Measurements from ENCODE around the gene GNB1L. TPM values are rescaled to one million over a fixed set of nuclear protein-coding genes. Genes with fewer than 3 reads are reported as not detected.
"Not testable (repeated sequence)": the region's sequence is repeated elsewhere in the genome, so short reads cannot be mapped to it uniquely, and the experiment has no call there.

Gene GNB1L
- total and polyA plus RNA-seq, 5 donors from 2014 or later = 8.2 to 29.8 (median 15.2) TPM

DNA sequence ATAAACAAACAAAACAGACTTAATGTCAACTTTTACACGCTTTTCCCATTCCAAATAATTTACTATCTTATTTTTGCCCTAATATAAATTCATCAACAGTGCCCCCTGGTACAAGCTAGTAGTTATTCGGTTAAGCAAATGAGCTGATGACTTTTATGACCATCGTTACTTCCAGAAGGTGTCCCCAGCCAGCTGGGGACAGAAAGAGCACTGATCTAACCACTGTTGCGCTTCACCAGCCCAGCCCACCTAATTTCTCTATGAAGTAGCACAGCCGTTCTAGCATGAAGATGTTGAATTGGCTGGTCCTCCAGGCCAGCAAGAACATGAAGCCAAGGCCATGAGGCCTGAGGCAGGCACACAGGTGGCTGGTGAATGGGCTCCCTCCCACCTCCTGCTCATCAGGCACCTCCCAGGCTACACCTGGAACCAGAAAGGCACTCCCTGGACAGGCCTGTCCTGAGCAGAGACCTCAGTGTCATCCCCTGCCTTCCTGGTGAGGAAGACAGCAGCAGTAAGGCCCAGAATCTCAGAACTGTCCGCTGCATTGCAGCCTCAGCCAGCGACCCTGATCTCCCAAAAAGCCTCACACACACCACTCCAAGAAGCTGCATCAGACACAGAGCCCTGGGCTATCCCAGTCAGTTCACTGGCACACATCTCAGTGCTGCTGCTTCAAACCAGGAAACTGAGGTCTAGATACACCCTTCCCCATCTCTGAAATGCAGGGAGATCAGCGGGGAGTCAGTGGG is 12.9 kb downstream of the GNB1L start:
- H3K4me1 ChIP-seq (ENCODE audit: control insufficient read depth, insufficient read depth, low read length, poor library complexity, severe bottlenecking) = peaks cover 18% of the 10 kb centered on the region
- H3K4me3 Mint-ChIP-seq = peak overlapping the region in 1 of 4 donors; percentile 19
- peaks cover 5 to 49% (median 18%) of the 10 kb centered on the region in 4 donors for H3K4me1 Mint-ChIP-seq
- peak overlapping the region in 1 of 3 donors; percentile 38 for H3K27ac Mint-ChIP-seq
- no peaks in the 10 kb centered on the region for H3K9me3 ChIP-seq (ENCODE audit: control insufficient read depth in 2 of 2, low read length in 2 of 2)
- peaks cover 0 to 1% (median 0%) of the 10 kb centered on the region in 7 donors for H3K9me3 Mint-ChIP-seq
- H3K27me3 ChIP-seq (ENCODE audit: control insufficient read depth, insufficient read depth, low read length) = no peaks in the 10 kb centered on the region
- no peaks in the 10 kb centered on the region for H3K36me3 Mint-ChIP-seq
- H3K36me3 ChIP-seq (ENCODE audit: control insufficient read depth, insufficient read depth, low read length) = peaks cover 3% of the 10 kb centered on the region
- DNase-seq = no peak
- H3K4me3 ChIP-seq (ENCODE audit: low read depth, low read length) = no peak overlapping the region
- H3K27ac ChIP-seq (ENCODE audit: insufficient read depth, low read length, poor library complexity, severe bottlenecking) = no peak overlapping the region
- no peak for ATAC-seq (ENCODE audit: low read depth in 2 of 2)
- no peaks in the 10 kb centered on the region for H3K27me3 Mint-ChIP-seq

DNA sequence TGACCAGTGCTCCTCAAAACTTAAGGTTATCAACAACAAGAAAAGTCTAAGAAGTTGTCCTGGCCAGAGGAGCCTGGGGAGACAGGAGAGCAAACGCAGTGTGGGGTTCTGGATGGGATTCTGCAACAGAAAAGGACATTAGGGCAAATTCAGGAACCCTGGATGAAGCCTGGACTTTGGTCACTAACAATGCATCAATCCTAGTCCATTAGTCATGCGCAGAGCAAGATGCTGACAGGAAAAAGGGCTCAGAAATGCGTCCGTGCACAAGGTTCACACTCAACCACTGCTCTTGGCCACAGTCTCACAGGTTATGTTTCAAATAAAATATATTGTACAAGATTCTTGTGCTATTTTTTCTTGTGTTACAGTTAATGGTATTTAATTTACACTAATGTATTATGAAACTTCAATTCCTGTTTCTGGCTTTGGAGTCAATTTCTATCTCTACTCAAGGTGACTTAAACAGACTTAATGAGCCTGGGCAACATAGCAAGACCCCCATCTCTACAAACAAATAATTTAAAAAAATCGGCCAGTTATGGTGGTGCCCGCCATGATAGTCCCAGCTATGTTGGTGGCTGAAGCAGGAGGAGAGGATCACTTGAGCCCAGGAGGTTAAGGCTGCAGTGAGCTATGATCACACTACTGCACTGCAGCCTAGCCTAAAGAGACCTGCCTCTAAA is 13.6 kb downstream of the GNB1L start:
- Mint-ChIP-seq H3K4me1 (peaks cover 11 to 47% (median 22%) of the 10 kb centered on the region in 4 donors), H3K27ac (peak overlapping the region in 2 of 3 donors; percentile 38 to 41), H3K36me3 (no peaks in the 10 kb centered on the region), H3K27me3 (no peaks in the 10 kb centered on the region), H3K4me3 (no peak overlapping the region), H3K9me3 (peaks cover 0 to 1% (median 0%) of the 10 kb centered on the region in 7 donors)
- ATAC-seq (ENCODE audit: low read depth in 2 of 2) = no peak
- H3K4me3 ChIP-seq (ENCODE audit: low read depth, low read length) = no peak overlapping the region
- H3K27ac ChIP-seq (ENCODE audit: insufficient read depth, low read length, poor library complexity, severe bottlenecking) = no peak overlapping the region
- H3K36me3 ChIP-seq (ENCODE audit: control insufficient read depth, insufficient read depth, low read length) = peaks cover 3% of the 10 kb centered on the region
- no peaks in the 10 kb centered on the region for H3K9me3 ChIP-seq (ENCODE audit: control insufficient read depth in 2 of 2, low read length in 2 of 2)
- no peak for DNase-seq
- H3K27me3 ChIP-seq (ENCODE audit: control insufficient read depth, insufficient read depth, low read length) = no peaks in the 10 kb centered on the region
- peaks cover 18% of the 10 kb centered on the region for H3K4me1 ChIP-seq (ENCODE audit: control insufficient read depth, insufficient read depth, low read length, poor library complexity, severe bottlenecking)

DNA sequence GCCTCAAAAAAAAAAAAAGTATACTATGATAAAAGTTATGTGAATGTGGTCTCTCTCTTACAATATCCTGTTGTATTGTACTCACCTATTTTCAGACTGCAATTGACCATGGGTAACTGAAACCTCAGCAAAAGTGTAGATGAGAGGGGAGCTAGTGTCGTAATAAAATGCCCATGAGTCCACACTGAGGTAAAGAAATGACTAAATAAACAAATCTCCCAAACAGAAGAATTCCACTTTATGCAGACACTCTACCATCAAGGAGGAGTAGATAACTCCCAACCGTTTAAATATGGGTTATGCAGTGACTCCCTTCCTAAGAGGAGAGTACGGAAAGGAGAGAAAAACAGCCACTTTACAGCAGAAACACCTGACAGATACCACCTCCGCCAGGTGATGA is 14.6 kb downstream of the GNB1L start:
- Mint-ChIP-seq H3K4me3 (no peak overlapping the region), H3K36me3 (no peaks in the 10 kb centered on the region), H3K27ac (peak overlapping the region in 1 of 3 donors; percentile 41), H3K4me1 (peaks cover 17 to 45% (median 24%) of the 10 kb centered on the region in 4 donors), H3K27me3 (no peaks in the 10 kb centered on the region), H3K9me3 (no peaks in the 10 kb centered on the region)
- H3K36me3 ChIP-seq (ENCODE audit: control insufficient read depth, insufficient read depth, low read length) = peaks cover 3% of the 10 kb centered on the region
- no peak overlapping the region for H3K4me3 ChIP-seq (ENCODE audit: low read depth, low read length)
- no peaks in the 10 kb centered on the region for H3K27me3 ChIP-seq (ENCODE audit: control insufficient read depth, insufficient read depth, low read length)
- DNase-seq (no peak), ATAC-seq (ENCODE audit: low read depth in 2 of 2) (no peak)
- no peak overlapping the region for H3K27ac ChIP-seq (ENCODE audit: insufficient read depth, low read length, poor library complexity, severe bottlenecking)
- peaks cover 11% of the 10 kb centered on the region for H3K4me1 ChIP-seq (ENCODE audit: control insufficient read depth, insufficient read depth, low read length, poor library complexity, severe bottlenecking)
- H3K9me3 ChIP-seq (ENCODE audit: control insufficient read depth in 2 of 2, low read length in 2 of 2) = no peaks in the 10 kb centered on the region

DNA sequence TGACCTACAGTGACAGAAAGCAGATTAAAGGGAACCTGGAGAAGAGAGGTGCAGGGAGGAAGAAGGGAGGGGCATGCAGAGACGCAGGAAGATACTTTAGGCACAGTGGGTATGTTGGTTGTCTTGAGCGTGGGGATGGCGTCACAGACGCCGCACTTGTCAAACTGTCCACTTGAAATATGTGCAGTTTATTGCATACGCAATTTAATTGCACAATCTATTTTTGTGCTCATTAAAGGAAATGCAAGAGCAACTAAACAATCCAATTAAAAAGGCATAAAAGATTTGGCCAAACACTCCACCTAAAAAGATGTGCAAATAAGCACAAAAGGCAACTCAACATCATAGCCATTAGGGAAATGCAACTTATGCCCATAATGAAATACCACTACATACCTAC is 16.8 kb downstream of the GNB1L start:
- H3K9me3 Mint-ChIP-seq = no peaks in the 10 kb centered on the region
- Histone ChIP-seq H3K4me3 (ENCODE audit: low read depth, low read length) (no peak overlapping the region), H3K9me3 (ENCODE audit: control insufficient read depth in 2 of 2, low read length in 2 of 2) (no peaks in the 10 kb centered on the region), H3K27ac (ENCODE audit: insufficient read depth, low read length, poor library complexity, severe bottlenecking) (no peak overlapping the region), H3K4me1 (ENCODE audit: control insufficient read depth, insufficient read depth, low read length, poor library complexity, severe bottlenecking) (no peaks in the 10 kb centered on the region), H3K27me3 (ENCODE audit: control insufficient read depth, insufficient read depth, low read length) (no peaks in the 10 kb centered on the region), H3K36me3 (ENCODE audit: control insufficient read depth, insufficient read depth, low read length) (peaks cover 3% of the 10 kb centered on the region)
- no peak overlapping the region for H3K27ac Mint-ChIP-seq
- H3K36me3 Mint-ChIP-seq = no peaks in the 10 kb centered on the region
- ATAC-seq (ENCODE audit: low read depth in 2 of 2) = no peak
- H3K4me1 Mint-ChIP-seq = peaks cover 29 to 44% (median 32%) of the 10 kb centered on the region in 4 donors
- no peak overlapping the region for H3K4me3 Mint-ChIP-seq
- no peaks in the 10 kb centered on the region for H3K27me3 Mint-ChIP-seq
- DNase-seq = no peak

DNA sequence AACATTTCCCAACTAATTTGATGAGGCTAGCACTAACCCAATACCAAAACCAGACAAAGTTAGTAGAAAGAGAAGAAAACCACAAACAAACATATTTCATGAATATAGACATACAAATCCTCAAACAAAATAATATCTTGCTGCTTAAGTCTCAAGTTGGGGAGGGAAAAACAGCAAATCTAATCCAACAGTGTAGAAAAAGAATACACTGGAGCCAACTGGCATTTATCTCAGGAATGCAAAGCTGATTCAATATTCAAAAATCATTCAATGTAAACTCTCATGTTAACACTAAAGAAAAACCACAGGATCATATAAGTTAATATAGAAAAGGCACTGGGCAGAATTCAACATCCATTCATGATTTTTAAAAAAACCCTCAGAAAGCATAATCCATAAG is 18.2 kb downstream of the GNB1L start:
- Histone ChIP-seq H3K36me3 (ENCODE audit: control insufficient read depth, insufficient read depth, low read length) (peaks cover 3% of the 10 kb centered on the region), H3K27ac (ENCODE audit: insufficient read depth, low read length, poor library complexity, severe bottlenecking) (no peak overlapping the region), H3K4me1 (ENCODE audit: control insufficient read depth, insufficient read depth, low read length, poor library complexity, severe bottlenecking) (no peaks in the 10 kb centered on the region), H3K4me3 (ENCODE audit: low read depth, low read length) (no peak overlapping the region), H3K27me3 (ENCODE audit: control insufficient read depth, insufficient read depth, low read length) (no peaks in the 10 kb centered on the region), H3K9me3 (ENCODE audit: control insufficient read depth in 2 of 2, low read length in 2 of 2) (no peaks in the 10 kb centered on the region)
- peaks cover 26 to 45% (median 34%) of the 10 kb centered on the region in 4 donors for H3K4me1 Mint-ChIP-seq
- no peak for ATAC-seq (ENCODE audit: low read depth in 2 of 2)
- no peak for DNase-seq
- no peaks in the 10 kb centered on the region for H3K36me3 Mint-ChIP-seq
- no peaks in the 10 kb centered on the region for H3K27me3 Mint-ChIP-seq
- no peak overlapping the region for H3K4me3 Mint-ChIP-seq
- H3K27ac Mint-ChIP-seq = no peak overlapping the region
- no peaks in the 10 kb centered on the region for H3K9me3 Mint-ChIP-seq

DNA sequence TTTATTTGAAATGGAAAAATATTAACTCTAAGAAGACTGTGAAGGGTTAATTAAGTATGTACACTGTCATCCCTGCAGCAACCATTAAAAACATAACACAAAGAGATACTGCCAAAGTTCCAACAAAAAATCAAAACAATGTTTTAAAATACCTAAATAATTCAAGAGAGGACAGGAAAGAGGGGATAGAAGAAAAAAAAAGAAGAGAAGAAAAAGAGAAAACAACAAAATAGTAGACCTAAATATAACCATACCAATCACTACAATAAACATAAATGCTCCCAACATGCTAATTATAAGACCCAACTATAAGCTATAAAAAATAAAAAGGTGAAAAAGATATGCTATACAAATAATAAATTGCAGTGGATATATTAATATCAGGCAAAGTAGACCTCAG is 20.1 kb downstream of the GNB1L start:
- H3K4me3 Mint-ChIP-seq = peak overlapping the region in 1 of 4 donors; percentile 61
- no peaks in the 10 kb centered on the region for H3K27me3 Mint-ChIP-seq
- ATAC-seq (ENCODE audit: low read depth in 2 of 2) = no peak

DNA sequence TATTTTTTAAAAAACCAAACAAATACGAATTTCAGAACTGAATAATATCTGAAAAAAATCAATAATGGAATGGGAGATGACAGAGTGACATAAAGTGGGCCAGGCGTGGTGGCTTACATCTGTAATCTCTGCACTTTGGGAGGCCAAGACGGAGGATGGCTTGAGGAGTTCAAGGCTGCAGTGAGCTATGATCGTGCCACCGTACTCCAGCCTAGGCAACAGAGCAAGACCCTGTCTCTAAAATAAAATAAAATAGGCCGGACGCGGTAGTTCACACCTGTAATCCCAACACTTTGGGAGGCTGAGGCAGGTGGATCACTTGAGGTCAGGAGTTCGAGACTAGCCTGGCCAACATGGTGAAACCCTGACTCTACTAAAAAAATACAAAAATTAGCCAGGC is 21.3 kb downstream of the GNB1L start:
- H3K27me3 Mint-ChIP-seq; ATAC-seq (ENCODE audit: low read depth in 2 of 2): not testable (repeated sequence)
- peaks cover 24 to 39% (median 34%) of the 10 kb centered on the region in 4 donors for H3K4me1 Mint-ChIP-seq

More for the DNA sequence above, 20.1 kb downstream of the GNB1L start:
- H3K9me3 Mint-ChIP-seq = no peaks in the 10 kb centered on the region
- no peaks in the 10 kb centered on the region for H3K9me3 ChIP-seq (ENCODE audit: control insufficient read depth in 2 of 2, low read length in 2 of 2)
- H3K27me3 ChIP-seq (ENCODE audit: control insufficient read depth, insufficient read depth, low read length) = no peaks in the 10 kb centered on the region
- DNase-seq = no peak
- H3K27ac Mint-ChIP-seq = peak overlapping the region in 1 of 3 donors; percentile 42
- H3K4me1 ChIP-seq (ENCODE audit: control insufficient read depth, insufficient read depth, low read length, poor library complexity, severe bottlenecking) = no peaks in the 10 kb centered on the region
- H3K36me3 ChIP-seq (ENCODE audit: control insufficient read depth, insufficient read depth, low read length) = no peaks in the 10 kb centered on the region
- H3K4me3 ChIP-seq (ENCODE audit: low read depth, low read length) = no peak overlapping the region
- no peak overlapping the region for H3K27ac ChIP-seq (ENCODE audit: insufficient read depth, low read length, poor library complexity, severe bottlenecking)
- H3K36me3 Mint-ChIP-seq = no peaks in the 10 kb centered on the region
- H3K4me1 Mint-ChIP-seq = peaks cover 24 to 41% (median 34%) of the 10 kb centered on the region in 4 donors

More for the DNA sequence above, 21.3 kb downstream of the GNB1L start:
- H3K4me3 Mint-ChIP-seq; H3K36me3 Mint-ChIP-seq; H3K9me3 Mint-ChIP-seq; H3K27me3 ChIP-seq (ENCODE audit: control insufficient read depth, insufficient read depth, low read length); H3K9me3 ChIP-seq (ENCODE audit: control insufficient read depth in 2 of 2, low read length in 2 of 2); DNase-seq; H3K27ac ChIP-seq (ENCODE audit: insufficient read depth, low read length, poor library complexity, severe bottlenecking); H3K4me3 ChIP-seq (ENCODE audit: low read depth, low read length); H3K4me1 ChIP-seq (ENCODE audit: control insufficient read depth, insufficient read depth, low read length, poor library complexity, severe bottlenecking); H3K36me3 ChIP-seq (ENCODE audit: control insufficient read depth, insufficient read depth, low read length): not testable (repeated sequence)
- H3K27ac Mint-ChIP-seq = peak overlapping the region in 1 of 3 donors; percentile 67
